CD4-positive, alpha-beta T cell treated with Interleukin-17A for 1 hour (primary cell): ENCODE measurements around the gene PCDH9.

Experiments
- DNase-seq: peaks from one replicate; pipeline ENCODE4 v3.0.0-alpha.2; 2020

The PCDH9 gene, protein sequence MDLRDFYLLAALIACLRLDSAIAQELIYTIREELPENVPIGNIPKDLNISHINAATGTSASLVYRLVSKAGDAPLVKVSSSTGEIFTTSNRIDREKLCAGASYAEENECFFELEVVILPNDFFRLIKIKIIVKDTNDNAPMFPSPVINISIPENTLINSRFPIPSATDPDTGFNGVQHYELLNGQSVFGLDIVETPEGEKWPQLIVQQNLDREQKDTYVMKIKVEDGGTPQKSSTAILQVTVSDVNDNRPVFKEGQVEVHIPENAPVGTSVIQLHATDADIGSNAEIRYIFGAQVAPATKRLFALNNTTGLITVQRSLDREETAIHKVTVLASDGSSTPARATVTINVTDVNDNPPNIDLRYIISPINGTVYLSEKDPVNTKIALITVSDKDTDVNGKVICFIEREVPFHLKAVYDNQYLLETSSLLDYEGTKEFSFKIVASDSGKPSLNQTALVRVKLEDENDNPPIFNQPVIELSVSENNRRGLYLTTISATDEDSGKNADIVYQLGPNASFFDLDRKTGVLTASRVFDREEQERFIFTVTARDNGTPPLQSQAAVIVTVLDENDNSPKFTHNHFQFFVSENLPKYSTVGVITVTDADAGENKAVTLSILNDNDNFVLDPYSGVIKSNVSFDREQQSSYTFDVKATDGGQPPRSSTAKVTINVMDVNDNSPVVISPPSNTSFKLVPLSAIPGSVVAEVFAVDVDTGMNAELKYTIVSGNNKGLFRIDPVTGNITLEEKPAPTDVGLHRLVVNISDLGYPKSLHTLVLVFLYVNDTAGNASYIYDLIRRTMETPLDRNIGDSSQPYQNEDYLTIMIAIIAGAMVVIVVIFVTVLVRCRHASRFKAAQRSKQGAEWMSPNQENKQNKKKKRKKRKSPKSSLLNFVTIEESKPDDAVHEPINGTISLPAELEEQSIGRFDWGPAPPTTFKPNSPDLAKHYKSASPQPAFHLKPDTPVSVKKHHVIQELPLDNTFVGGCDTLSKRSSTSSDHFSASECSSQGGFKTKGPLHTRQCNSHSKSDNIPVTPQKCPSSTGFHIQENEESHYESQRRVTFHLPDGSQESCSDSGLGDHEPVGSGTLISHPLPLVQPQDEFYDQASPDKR (N-terminal part only)

DNA sequence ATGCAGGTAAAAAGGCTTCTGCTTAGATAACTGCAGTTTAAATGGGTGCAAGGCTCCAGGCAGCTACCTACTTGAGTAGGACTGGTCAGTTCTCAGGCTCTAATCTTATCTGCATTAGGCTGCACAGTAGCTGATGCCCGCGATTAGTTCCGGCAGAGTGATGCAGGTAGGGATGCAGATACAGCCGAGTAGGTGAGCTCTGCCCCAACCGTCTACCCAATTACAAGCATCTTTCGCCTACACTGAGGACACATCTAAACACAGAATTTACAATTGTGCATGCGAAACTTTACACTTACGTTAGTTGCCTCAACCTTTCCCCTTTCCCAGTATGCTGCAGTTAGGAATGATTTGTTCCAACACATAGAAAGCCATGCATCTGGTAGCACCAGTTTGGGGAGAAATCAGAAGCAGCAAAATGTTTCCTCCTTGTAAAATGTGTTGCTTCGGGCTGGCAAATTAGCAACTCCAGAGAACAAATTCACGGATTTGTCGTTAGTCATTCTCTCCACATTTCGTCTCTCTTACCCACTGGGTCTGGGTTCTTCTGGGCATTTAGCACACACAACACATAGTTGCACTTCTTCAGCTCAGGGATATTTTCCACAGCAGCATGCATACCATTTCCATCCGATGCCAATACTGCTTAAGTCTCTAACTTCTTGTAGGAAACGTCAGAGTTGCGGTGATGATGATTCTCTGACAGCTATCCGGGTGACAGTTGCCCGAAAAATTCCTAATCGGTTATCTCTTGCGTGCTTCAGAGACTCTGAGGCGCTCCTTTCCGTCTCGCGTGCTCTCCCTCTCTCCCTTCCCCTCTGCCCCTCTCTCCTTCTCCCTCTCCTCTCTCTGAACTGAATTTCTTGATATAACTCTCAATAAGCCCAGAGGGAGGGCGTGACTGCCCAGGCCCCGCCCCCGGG, at the start of gene PCDH9:
Gene PCDH9, minus strand, starts transcription at position 856 of the 923 bp plus-strand sequence. CDS start 1,896 bp downstream, outside the sequence.
- DNase-seq: no peak

DNA sequence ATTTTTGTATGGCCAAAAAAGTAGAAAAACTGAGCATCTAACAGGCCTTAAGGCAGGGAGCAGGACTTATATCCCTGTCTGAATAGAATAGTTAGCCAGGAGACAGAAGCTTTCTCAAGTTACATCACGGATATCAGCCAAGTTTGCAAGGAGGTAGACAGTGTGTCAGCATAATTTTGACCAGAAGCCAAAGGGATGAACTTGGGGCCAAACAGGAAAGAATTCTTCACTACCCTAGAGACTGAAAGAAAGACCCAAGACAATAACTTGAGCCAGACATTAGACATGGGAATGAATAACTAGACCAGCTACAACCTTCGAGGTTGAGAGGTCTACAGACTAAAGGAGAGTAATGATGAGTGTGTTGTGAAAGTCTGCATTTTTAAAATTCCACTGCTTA, 48.1 kb upstream of the PCDH9 start:
- DNase-seq: no peak

DNA sequence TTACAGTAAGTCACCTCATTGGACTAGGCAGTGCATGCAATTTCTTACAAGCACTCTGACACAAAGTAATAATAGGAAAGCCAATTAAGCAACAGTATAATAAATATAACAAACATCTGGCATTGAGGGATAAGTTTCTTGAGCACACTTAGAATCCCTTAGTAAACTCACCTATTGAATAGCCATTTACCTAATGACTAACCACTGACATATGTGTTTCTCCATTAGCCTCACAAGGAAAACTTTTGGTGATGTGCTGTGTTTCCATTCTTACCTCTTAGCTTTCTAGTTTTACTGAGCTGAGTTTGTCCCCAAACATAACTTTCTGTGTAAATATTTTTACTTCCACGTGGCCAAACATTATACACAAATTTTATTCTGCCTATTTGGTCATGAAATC, 47.4 kb upstream of the PCDH9 start:
- no peak for DNase-seq

DNA sequence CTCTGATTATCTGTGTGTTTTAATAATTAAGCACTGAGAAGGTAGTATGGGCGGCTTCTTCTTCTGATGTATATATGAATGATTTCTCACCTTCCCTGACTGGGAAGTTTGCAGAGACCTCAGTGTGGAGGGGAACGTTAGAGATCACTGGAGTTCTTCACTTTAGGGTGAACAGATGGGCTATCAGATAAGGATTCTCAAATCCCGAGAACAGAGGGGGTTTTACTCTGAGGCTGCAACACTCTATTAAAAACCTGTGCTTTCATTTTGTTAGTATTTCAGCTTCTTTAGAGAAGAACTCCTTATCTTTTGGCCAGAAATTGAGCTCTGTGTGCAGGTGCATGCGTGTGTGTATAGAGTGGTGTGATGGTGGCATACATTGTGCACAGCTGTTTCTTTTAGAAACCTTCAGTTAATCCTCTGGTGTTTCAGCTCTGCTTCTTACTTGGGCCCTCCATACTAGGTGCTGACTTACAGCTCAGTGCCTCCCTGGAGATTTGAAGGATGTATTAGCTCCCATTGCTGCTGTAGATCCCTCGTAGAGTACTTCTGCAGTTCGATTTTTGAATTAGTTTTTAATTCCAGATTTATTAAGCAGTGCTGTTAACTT, 45.3 kb upstream of the PCDH9 start:
- no peak for DNase-seq

DNA sequence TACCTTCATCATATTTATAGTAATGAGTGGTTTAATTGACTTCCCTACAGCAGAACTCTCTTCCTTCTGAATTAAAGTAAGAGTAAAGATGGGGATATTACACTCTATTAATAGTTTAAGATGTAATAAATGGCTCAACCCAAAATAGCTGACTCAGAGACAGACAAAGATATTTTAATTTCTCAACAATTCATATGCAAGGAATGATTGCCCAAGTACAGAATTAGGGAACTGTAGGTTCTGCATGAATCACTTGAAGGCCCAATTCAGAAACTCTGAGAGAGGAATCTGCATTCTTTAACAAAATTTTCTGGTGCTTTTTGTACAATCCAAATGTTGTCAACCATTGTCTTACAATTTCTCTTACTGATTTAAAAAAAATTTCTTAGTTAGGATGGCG, 42.9 kb upstream of the PCDH9 start:
- no peak for DNase-seq

DNA sequence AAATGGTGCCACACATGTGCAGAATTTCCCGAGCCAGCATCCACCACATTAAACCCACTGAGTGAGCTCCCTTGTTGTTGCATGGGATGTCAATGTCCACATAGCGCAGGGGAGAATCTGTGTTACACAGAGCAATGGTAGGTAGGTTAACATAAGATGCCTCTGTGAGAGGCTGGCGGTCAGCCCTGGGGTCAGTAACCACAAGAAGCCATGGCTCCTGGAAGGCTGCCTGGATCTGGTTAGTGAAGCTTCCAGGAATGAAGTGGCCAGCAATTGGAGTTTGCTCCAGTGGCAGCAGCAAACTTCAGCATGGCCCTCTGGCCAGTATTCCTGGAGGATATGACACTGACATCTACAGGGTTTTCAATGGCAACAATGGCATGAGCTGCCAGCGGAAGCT, 37.0 kb upstream of the PCDH9 start:
- DNase-seq: no peak

DNA sequence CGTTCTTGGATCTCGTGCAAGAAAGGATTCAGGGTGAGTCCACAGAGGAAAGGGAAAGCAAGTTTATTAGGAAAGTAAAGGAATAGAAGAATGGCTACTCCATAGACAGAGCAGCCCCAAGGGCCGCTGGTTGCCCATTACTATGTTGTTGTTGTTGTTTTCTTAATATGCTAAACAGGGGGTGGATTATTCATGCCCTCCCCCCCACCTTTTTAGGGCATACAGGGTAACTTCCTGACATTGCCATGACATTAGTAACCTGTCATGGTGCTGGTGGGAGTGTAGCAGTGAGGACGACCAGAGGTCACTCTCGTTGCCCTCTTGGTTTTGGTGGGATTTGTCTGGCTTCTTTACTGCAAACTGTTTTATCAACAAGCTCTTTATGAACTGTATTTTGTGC, 29.1 kb upstream of the PCDH9 start:
- no peak for DNase-seq

DNA sequence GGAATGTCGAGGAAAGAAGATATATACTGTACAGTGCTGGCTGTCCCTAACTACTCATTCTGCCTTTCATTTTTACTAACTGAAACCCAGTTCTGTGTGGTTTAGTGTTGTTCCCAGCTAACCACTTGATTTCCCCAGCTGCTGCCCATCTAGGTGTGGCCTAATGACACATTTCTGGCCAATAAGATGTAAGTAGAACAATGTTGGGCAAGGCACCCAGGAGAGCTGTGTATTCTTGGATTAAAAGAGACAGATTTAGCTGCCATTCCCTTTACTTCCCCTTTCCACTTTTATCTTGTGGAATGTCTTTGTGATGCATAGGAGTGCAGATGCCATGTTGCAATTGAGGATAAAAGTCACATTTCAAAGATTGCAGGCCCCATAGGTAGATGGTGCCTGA, 28.3 kb upstream of the PCDH9 start:
- no peak for DNase-seq

DNA sequence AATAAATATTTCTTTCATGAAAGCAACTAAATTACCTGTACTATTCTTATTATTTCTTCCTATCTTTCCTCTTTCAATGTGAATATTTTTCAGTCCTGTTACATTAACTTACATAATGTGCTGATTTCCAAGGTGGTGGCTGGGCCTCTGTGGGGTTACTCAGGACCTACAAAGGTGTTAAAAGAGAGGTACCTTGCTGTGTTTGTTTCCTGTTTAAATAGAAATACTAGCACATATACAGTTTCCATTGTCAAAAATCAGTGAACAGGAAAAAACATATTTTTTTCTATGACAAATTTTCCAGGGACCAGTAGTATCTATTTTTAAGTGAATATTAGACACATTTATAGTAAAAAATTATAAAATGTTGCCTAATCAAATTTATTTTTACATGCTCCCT, 8.7 kb upstream of the PCDH9 start:
- DNase-seq: no peak

DNA sequence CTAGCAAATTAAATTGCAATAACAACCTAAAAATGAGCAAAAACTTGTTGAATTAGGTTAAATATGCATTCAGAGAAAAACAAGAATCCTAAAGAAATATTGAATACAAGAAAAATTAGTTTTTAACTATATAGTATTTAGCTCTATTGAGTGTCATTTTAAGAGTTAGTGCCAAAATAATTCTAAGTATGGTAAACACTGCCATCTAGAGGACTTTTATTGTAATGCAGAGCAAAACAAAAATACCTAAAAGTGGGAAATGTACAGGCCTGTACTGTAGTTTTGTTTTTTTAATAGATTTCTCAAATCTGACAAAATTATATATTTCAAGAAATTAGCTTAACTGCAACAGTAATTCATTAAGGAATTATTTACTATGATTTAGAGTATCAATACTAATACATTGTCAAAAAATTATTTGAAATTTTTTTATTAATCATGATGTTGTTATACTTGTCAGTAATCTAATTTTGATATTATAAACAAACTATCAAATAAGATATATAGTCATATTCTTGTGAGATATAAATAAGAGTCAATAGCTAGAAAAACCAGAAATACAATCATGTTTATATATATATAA, 8.2 kb upstream of the PCDH9 start:
- peak; percentile 55 for DNase-seq

DNA sequence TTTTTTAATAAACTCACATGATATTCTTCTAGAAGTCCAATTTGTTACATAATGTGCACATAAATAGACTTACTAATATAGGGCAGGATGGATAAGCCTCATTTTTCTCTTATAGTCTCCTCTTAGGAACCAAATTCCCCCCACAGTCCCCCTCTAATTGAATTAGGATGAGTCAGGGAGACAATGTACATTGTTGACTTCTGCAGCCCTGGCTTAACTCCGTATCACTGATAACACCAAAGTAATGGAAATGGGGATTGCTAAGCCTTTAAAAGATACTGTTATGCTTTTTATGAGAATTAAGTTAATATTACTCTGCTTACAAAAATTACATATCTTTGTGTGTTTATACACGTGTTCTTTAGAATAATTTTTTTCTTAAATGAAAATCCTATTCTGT, 5.1 kb upstream of the PCDH9 start:
- DNase-seq: no peak

DNA sequence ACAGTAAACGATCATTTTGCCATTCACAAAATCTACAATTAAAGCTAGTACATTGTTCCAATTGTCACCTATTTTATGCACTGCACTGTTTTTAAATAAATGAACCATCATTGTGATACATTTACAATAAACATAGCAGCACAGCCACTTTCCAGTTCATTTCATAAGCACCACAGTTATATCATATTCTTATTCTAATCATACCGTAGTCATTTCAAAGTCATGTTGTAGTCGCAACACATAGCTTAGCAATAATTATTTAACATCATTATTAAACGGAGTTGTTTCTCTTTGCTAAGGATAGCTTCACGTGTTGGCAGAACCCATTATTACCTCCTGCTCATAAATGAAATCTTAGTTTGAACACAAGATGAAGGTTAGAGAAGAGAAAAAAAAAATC, 2.2 kb upstream of the PCDH9 start:
- DNase-seq: no peak

DNA sequence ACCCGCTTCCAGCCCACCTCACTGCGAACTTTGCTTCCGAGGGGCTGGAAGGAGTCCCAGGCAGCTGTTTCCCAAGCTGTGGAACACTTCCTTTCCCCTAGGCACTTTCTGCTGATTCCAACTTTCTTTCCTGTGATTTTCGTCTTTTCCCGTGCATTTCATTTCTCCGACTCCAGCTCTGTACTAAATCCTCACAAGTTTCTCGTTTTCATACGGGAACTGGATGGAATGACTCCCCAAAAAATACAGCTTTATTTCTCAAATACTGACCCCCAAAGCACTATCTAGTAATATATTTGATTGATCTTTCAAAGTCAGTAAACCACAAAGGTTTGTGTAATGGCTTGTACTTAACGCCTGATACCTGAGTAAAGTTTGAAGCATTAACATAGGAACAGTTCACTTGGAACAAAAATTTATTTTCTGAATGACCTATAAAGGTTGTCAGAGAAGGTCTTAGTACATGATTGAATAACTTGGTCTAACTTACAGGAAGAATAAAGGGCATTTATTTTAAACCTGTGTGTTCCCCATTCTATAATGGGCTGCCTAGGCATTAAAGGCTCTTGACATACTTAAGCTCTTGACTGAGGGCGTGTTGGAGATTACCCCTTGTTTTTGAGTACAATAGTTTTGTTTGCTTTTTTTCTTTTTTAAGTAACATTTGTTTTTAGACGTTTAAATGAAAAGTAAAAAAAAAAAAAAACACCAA, 1.3 kb upstream of the PCDH9 start:
- DNase-seq: no peak

DNA sequence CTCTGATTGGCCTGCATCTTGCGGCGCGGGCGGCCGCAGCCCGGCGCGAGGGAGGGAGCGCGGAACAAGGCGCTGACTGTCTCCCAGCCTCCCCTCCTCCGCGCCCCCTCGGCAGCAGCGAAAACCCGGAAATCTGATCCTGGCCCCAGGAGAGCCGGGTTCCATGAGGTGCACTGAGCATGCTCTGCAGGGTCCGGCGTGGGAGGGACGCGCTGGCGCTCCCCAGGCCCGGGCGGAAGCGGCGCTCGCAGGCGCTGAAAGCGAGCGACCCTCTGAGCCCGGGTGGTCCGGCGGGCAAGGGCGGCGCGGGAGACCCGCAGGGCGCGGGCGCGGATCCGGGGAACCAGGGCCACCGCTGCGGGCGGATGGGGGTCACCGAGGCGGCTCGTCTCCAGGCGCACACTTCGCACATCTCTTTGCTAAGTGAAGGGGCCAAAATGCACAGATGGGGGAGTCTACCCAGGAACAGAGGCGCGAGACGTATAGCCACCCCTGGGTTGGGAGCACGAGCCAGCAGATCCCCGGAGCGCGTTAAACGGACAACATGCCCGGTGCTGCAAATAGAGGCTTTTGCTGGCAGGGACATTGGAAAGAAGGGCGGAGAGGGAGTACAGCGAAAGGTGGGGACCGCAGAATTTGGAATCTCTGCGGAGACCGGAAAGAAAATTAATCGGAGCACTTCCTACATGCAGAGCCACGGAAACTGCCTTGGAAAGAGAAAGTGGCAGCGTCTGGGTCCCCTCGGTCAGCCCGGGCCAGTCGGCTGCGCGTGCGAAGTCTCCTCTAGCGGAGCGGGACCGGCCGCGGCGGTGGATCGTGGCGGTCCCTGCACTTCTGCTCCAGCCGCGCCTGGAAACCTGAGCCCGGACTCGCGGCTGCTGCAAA, 510 bp upstream of the PCDH9 start:
- DNase-seq: peak; percentile 83

DNA sequence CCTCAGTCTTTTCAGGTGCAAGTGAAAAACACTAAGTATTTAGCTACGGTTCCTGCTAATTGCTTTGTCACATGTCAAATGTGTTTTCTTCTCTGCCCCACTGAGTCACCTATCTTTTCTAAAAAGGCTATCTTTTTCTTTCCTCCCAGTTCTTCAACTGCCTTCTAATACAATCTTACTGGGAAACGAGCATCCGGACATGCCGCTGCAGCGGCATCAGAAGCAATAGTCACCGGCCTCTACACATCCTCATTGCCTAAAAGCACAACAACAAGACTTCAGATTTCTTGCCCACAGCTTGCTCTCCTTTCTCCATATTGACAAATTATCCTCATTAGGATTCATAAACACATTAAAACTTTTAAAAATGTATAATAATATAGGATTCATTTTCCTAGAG, 1.2 kb downstream of the PCDH9 start:
- DNase-seq: no peak

DNA sequence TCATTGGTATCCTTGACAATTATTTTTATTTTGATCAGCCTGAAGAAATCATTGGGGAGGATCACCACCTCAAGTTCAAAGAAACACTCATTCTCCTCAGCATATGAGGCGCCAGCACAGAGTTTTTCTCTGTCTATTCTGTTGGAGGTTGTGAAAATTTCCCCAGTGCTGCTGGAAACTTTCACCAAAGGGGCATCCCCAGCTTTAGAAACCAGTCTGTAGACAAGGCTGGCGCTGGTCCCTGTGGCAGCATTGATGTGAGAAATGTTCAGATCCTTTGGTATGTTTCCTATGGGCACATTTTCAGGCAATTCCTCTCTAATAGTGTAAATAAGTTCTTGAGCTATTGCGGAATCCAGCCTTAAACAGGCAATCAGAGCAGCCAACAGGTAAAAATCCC, 2.1 kb downstream of the PCDH9 start:
- DNase-seq: no peak

DNA sequence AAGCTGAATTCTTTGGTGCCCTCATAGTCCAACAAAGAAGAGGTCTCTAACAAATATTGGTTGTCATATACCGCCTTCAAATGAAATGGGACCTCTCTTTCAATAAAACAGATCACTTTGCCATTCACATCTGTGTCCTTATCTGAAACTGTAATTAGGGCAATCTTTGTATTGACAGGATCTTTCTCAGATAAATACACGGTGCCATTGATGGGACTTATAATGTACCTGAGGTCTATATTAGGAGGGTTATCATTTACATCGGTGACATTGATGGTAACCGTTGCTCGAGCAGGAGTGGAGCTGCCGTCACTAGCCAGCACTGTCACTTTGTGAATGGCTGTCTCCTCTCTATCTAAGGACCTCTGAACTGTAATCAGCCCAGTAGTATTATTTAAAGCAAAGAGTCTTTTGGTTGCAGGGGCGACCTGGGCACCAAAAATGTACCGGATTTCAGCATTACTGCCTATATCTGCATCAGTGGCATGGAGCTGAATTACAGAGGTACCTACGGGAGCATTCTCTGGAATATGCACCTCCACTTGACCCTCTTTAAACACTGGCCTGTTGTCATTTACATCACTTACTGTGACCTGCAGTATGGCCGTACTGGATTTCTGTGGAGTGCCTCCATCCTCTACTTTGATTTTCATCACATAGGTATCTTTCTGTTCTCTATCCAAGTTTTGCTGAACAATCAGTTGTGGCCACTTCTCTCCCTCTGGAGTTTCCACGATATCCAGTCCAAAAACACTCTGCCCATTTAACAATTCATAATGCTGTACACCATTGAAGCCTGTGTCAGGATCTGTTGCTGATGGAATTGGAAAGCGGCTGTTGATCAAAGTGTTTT, 2.8 kb downstream of the PCDH9 start:
- DNase-seq: no peak

DNA sequence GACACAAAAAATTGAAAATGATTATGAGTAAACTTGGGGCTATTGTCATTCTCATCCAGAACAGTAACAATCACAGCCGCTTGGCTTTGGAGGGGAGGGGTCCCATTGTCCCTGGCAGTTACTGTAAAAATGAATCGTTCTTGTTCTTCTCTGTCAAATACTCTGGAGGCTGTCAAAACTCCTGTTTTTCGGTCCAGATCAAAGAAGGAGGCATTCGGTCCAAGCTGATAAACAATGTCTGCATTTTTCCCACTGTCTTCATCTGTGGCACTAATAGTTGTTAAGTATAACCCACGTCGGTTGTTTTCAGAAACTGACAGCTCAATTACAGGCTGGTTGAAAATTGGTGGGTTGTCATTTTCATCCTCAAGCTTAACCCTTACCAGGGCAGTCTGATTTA, 3.4 kb downstream of the PCDH9 start:
- DNase-seq: no peak
